IMR-90 (cell line): ENCODE measurements around the gene TAS2R40. TPM values are rescaled to one million over a fixed set of nuclear protein-coding genes. Genes with fewer than 3 reads are reported as not detected.

Experiments used
- ATAC-seq: fragments of 200-7000 bp; cut with Tn5 transposase; 2 replicates; pipeline ENCODE4 v1.9.1; 2020; ENCODE audit warnings: low read depth, mild to moderate bottlenecking, moderate library complexity
- BruUV-seq: library from RNA; stranded (reverse); fragments of 400-500 nt; replicated peaks from 2 replicates; lab custom pipeline; 2021; lab: Mats Ljungman, UMichigan
- CTCF ChIA-PET: fragments of 300-600 bp; formaldehyde crosslinking; extraction: SDS; loops from one replicate; lab custom pipeline; 2021; ENCODE audit warnings: antibody characterized with exemption; lab: Yijun Ruan, JAX
- POLR2A ChIA-PET: fragments of 300-600 bp; sonication (Branson Sonifier 250); formaldehyde crosslinking; loops from one replicate; lab custom pipeline; 2022; ENCODE audit warnings: antibody characterized with exemption; ENCODE audit not compliant: unreplicated experiment; lab: Charles Lee
- DNase-seq: peaks from one replicate; pipeline ENCODE4 v3.0.0; 2013
- H2AFZ ChIP-seq: replicated peaks from 2 replicates; pipeline ENCODE3; 2013; ENCODE audit warnings: low read length, mild to moderate bottlenecking; ENCODE audit not compliant: poor library complexity
- H2AK5ac ChIP-seq: 2 replicates; pipeline ENCODE4 v1.6.1; 2013; ENCODE audit warnings: low read depth, low read length, inconsistent platforms
- H2AK9ac ChIP-seq: replicated peaks from 2 replicates; pipeline ENCODE3; 2013; ENCODE audit warnings: mild to moderate bottlenecking, low read depth, low read length, moderate library complexity; ENCODE audit not compliant: poor library complexity
- H2BK120ac ChIP-seq: 2 replicates; pipeline ENCODE4 v1.6.1; 2013; ENCODE audit warnings: low read depth, low read length, inconsistent platforms
- H2BK15ac ChIP-seq: 3 replicates; pipeline ENCODE4 v1.6.1; 2013; ENCODE audit warnings: low read depth, low read length, inconsistent platforms
- H2BK20ac ChIP-seq: 2 replicates; pipeline ENCODE4 v1.6.1; 2013; ENCODE audit warnings: low read depth, mild to moderate bottlenecking, inconsistent platforms, low read length, moderate library complexity
- H2BK5ac ChIP-seq: 2 replicates; pipeline ENCODE4 v1.6.1; 2013; ENCODE audit warnings: mild to moderate bottlenecking, low read depth, low read length, inconsistent platforms; ENCODE audit not compliant: poor library complexity, severe bottlenecking
- H3K14ac ChIP-seq: replicated peaks from 2 replicates; pipeline ENCODE4 v1.6.1; 2013; ENCODE audit warnings: low read depth, low read length, inconsistent platforms
- H3K18ac ChIP-seq: 2 replicates; pipeline ENCODE4 v1.6.1; 2013; ENCODE audit warnings: low read depth, low read length, control low read depth
- H3K23ac ChIP-seq: 2 replicates; pipeline ENCODE4 v1.6.1; 2013; ENCODE audit warnings: low read depth, low read length, inconsistent platforms
- H3K27ac ChIP-seq: 2 replicates; pipeline ENCODE4 v1.5.1; 2013; ENCODE audit warnings: mild to moderate bottlenecking, control low read depth, low read length; ENCODE audit not compliant: insufficient read depth
- H3K27me3 ChIP-seq: 2 replicates; pipeline ENCODE4 v1.6.1; 2013; ENCODE audit warnings: low read length; ENCODE audit not compliant: control insufficient read depth, insufficient read depth
- H3K36me3 ChIP-seq: 2 replicates; pipeline ENCODE4 v1.6.1; 2013; ENCODE audit warnings: low read length, mixed read lengths; ENCODE audit not compliant: control insufficient read depth, insufficient read depth
- H3K4ac ChIP-seq: 2 replicates; pipeline ENCODE4 v1.6.1; 2013; ENCODE audit warnings: low read depth, low read length, inconsistent platforms
- H3K4me1 ChIP-seq: 2 replicates; pipeline ENCODE4 v1.6.1; 2013; ENCODE audit warnings: low read length, mixed read lengths; ENCODE audit not compliant: control insufficient read depth, insufficient read depth
- H3K4me2 ChIP-seq: 2 replicates; pipeline ENCODE4 v1.6.1; 2013; ENCODE audit warnings: low read depth, mild to moderate bottlenecking, control low read depth, low read length, moderate library complexity
- H3K4me3 ChIP-seq: 2 replicates; pipeline ENCODE4 v1.5.1; 2013; ENCODE audit warnings: low read depth, mild to moderate bottlenecking, control low read depth, low read length, moderate library complexity; ENCODE audit not compliant: insufficient read depth
- H3K56ac ChIP-seq: 2 replicates; pipeline ENCODE4 v1.6.1; 2013; ENCODE audit warnings: low read length, inconsistent platforms; ENCODE audit not compliant: insufficient read depth; ENCODE audit errors: extremely low read depth
- H3K79me1 ChIP-seq, 2 experiments: 2 replicates each; pipeline ENCODE4 v1.6.1; 2013; ENCODE audit warnings: low read length in 2 of 2, inconsistent platforms in 1 of 2, low read depth in 1 of 2
- H3K9ac ChIP-seq: 2 replicates; pipeline ENCODE4 v1.6.1; 2013; ENCODE audit warnings: low read depth, low read length, control low read depth
- H3K9me1 ChIP-seq: 2 replicates; pipeline ENCODE4 v1.6.1; 2013; ENCODE audit warnings: low read length, inconsistent platforms; ENCODE audit not compliant: insufficient read depth
- H3K9me3 ChIP-seq: 2 replicates; pipeline ENCODE4 v1.6.1; 2013; ENCODE audit warnings: low read length; ENCODE audit not compliant: control insufficient read depth, insufficient read depth
- H4K20me1 ChIP-seq: 2 replicates; pipeline ENCODE4 v1.6.1; 2013; ENCODE audit warnings: low read length, inconsistent platforms; ENCODE audit not compliant: insufficient read depth
- H4K5ac ChIP-seq: 2 replicates; pipeline ENCODE4 v1.6.1; 2013; ENCODE audit warnings: mild to moderate bottlenecking, low read depth, low read length, control low read depth
- H4K8ac ChIP-seq, 2 experiments: 2 replicates each; pipeline ENCODE4 v1.6.1; 2013; ENCODE audit warnings: low read depth in 2 of 2, low read length in 2 of 2, control low read depth in 1 of 2, inconsistent platforms in 1 of 2
- H4K91ac ChIP-seq: 2 replicates; pipeline ENCODE4 v1.6.1; 2013; ENCODE audit warnings: low read depth, low read length, inconsistent platforms; ENCODE audit not compliant: insufficient read depth
- FOS ChIP-seq: fragments of 150-350 bp; IDR thresholded peaks from 2 replicates; pipeline ENCODE4 v1.6.1; 2016; ENCODE audit warnings: low read depth, low read length
- RAD21 ChIP-seq: IDR thresholded peaks from 2 replicates; pipeline ENCODE4 v1.6.1; 2012; ENCODE audit warnings: low read length, improper control_type of control experiment
- WGBS, 2 experiments: methylation state at CpG; one replicate each; pipeline versions ENCODE4 v1.1.5 to v1.1.7; 2013; ENCODE audit warnings: missing lambda C conversion rate in 2 of 2; ENCODE audit not compliant: insufficient read length in 1 of 2; ENCODE audit errors: extremely low coverage in 2 of 2; 5-methylcytosine and 5-hydroxymethylcytosine counted together
- dilution Hi-C: fragments of 300-500 bp; cut with HindIII; formaldehyde crosslinking; loops from one replicate; pipeline ENCODE4 v1.14.3; 2018; ENCODE audit warnings: low sequenced_read_pairs; ENCODE audit not compliant: unreplicated experiment
- in situ Hi-C: fragments of 300-500 bp; cut with MboI; formaldehyde crosslinking; loops from 3 replicates; pipeline ENCODE4 v1.14.3; 2019; ENCODE audit warnings: low sequenced_read_pairs, inconsistent platforms, mixed read lengths
- intact Hi-C: fragments of 100-400 bp; cut with micrococcal nuclease; formaldehyde crosslinking; loops from 2 replicates; pipeline ENCODE4 v1.10.0; 2022
- polyA plus RNA-seq, 3 experiments: library from polyadenylated mRNA; depleted of rRNA; stranded (reverse); fragments of >200 nt; gene quantifications; 2 replicates each; pipeline ENCODE4 v1.2.3, GENCODE V29; 2012; ENCODE audit warnings: low replicate concordance in 1 of 3
- total RNA-seq: library from RNA; depleted of rRNA; stranded (reverse); fragments of >200 nt; gene quantifications from 2 replicates; pipeline ENCODE4 v1.2.3, GENCODE V29; 2012

TAS2R40 gene
- total and polyA plus RNA-seq, 2 of the 4 experiments (the other 2 are of a cell fraction): not detected

- Histone ChIP-seq H2BK5ac (no peak overlapping the region), H3K4me2 (no peak overlapping the region), H3K9ac (no peak overlapping the region), H2AFZ (no peak overlapping the region), H3K9me3 (no peaks in the 10 kb centered on the region), H3K18ac (no peak overlapping the region), H3K4me1 (peaks cover 2% of the 10 kb centered on the region; the same call in 1 of the 2 replicates), H2BK15ac (no peak overlapping the region), H4K8ac (no peak overlapping the region), H4K20me1 (no peaks in the 10 kb centered on the region), H3K56ac (no peak overlapping the region), H3K27ac (no peak overlapping the region), H2AK9ac (no peak overlapping the region), H3K4ac (no peak overlapping the region), H3K4me3 (no peak overlapping the region), H2BK120ac (no peak overlapping the region), H2BK20ac (no peak overlapping the region), H3K23ac (no peak overlapping the region), H4K91ac (no peak overlapping the region), H2AK5ac (no peak overlapping the region), H3K27me3 (peaks cover 26% of the 10 kb centered on the region), H3K79me1 (no peaks in the 10 kb centered on the region), H3K9me1 (no peaks in the 10 kb centered on the region; the same call in 1 of the 2 replicates), H3K36me3 (no peaks in the 10 kb centered on the region), H4K5ac (no peak overlapping the region), H3K14ac (no peak overlapping the region)
- BruUV-seq: no TSS peak
- 60% methylated on average over 1 of the region's 5 CpGs; no CpG with 5 or more reads in 1 of the 2 experiments for WGBS, 2 experiments
- in situ Hi-C loops (no loop called here), dilution Hi-C loops (no loop called here), intact Hi-C loops (no loop called here)
- ChIA-PET POLR2A (no interaction called here), CTCF (no interaction called here)
- DNase-seq (no peak), ATAC-seq (no peak)
- TF ChIP-seq RAD21 (no peak), FOS (no peak)
Observed at GRCh38 chr7:143225047-143225446, 3.2 kb downstream of the TAS2R40 start.
